Erythroblast (primary cell): ENCODE results near the gene MPHOSPH9.

Source experiments
- GATA1 ChIP-seq: IDR thresholded peaks from 2 replicates; pipeline ENCODE4 v1.6.1; 2011; ENCODE audit warnings: low read depth, mild to moderate bottlenecking, control low read depth, low read length, moderate library complexity
- POLR2A ChIP-seq: IDR thresholded peaks from 2 replicates; pipeline ENCODE4 v1.6.1; 2011; ENCODE audit warnings: mild to moderate bottlenecking, low read length

DNA sequence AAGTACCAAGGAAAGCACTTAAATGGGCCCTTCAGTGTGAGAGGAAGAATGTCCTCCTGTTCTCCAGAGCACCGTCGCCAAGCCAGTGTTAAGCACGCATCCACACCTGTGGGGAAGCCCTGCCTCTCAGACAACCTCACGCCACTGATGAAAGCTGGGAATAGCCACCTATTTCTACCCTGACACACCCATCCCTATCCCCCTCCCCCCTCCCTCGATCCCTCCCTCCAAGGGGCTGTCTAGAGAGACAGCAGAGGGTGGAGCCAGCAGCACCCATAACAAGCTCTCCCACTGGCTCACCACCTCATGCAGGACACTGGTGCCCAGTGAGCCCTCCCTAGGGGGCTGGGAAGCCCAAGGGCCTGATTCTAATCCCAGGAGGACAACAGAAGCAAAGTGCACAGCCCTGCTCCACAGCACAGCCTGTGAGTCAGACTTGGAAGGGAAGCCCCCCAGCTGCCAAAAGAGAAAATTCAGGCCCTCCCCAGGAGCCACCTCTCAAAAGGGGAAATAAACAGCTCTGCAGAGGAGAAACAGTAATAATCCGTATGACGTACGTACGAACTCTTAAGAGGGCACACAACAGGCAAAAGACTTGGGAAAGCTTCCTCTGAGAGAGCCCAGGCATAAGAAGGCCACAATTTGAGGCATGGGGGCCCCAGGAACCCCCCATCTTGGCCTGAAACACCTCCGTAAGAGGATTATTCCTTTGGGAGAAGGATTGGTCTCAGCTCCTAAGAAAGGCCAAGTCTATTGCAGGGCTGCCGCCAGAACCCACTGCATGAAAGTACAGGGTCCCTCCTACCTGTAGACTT is 89.8 kb downstream of the MPHOSPH9 start:
- no peak for TF ChIP-seq POLR2A
- TF ChIP-seq GATA1, result no peak
